Gastrocnemius medialis (tissue), 4 donors: ENCODE measurements around the gene CCDC171. TPM values are rescaled to one million over a fixed set of nuclear protein-coding genes. Genes with fewer than 3 reads are reported as not detected.

Source experiments
- ATAC-seq, 2 donors: fragments of 150-250 bp; one replicate each; pipeline ENCODE4 v1.9.1; 2016
- DNase-seq, 2 donors: peaks; one replicate each; pipeline ENCODE4 v3.0.0-alpha.2; 2019
- H3K27ac ChIP-seq, 4 donors: fragments of 200-600 bp; sonication (generic); 1 replicate in 1 of 4; 2 replicates in 3 of 4; pipeline ENCODE4 v1.5.1; 2016 to 2018; ENCODE audit warnings: mild to moderate bottlenecking in 2 of 4, moderate library complexity in 1 of 4
- H3K27me3 ChIP-seq, 3 donors: fragments of 200-600 bp; sonication (generic) in 2 of 3; 1 replicate in 1 of 3; 2 replicates in 2 of 3; pipeline versions ENCODE4 v1.5.1 to v1.6.0; 2016 to 2019; ENCODE audit warnings: mild to moderate bottlenecking in 1 of 3, moderate library complexity in 1 of 3
- H3K36me3 ChIP-seq, 2 donors: fragments of 200-600 bp; sonication (generic) in 1 of 2; one replicate each; pipeline ENCODE4 v1.5.1; 2017 to 2018
- H3K4me1 ChIP-seq, 2 donors: fragments of 200-600 bp; sonication (generic) in 1 of 2; one replicate each; pipeline ENCODE4 v1.5.1; 2016 to 2017; ENCODE audit warnings: mild to moderate bottlenecking in 2 of 2
- H3K4me3 ChIP-seq, 4 donors: fragments of 200-600 bp; sonication (generic) in 3 of 4; 1 replicate in 1 of 4; 2 replicates in 3 of 4; pipeline ENCODE4 v1.5.1; 2016 to 2019; ENCODE audit warnings: mild to moderate bottlenecking in 2 of 4
- H3K9me3 ChIP-seq, 3 donors: fragments of 200-600 bp; sonication (generic) in 2 of 3; 1 replicate in 1 of 3; 2 replicates in 2 of 3; pipeline ENCODE4 v1.5.1; 2016 to 2019
- CTCF ChIP-seq, 5 experiments: fragments of 450-650 bp in 3 of 5; fragments of 200-600 bp in 2 of 5; sonication (generic) in 2 of 5; IDR thresholded peaks in 4 of 5; conservative IDR thresholded peaks in 1 of 5; 1 replicate in 4 of 5; 2 replicates in 1 of 5; pipeline ENCODE4 v1.5.1; 2016 to 2019; ENCODE audit warnings: antibody characterized with exemption in 5 of 5, mild to moderate bottlenecking in 3 of 5, moderate library complexity in 3 of 5
- POLR2A ChIP-seq, 2 donors: fragments of 450-650 bp; IDR thresholded peaks; one replicate each; pipeline ENCODE4 v1.6.1; 2017; ENCODE audit warnings: antibody characterized with exemption in 2 of 2, mild to moderate bottlenecking in 2 of 2, moderate library complexity in 2 of 2
- in situ Hi-C, 4 donors: fragments of 200-750 bp; cut with MboI; loops; one replicate each; pipeline versions ENCODE4 v1.15.0 to v1.8.0; 2017; ENCODE audit warnings: low sequenced_read_pairs in 4 of 4
- intact Hi-C: fragments of 100-400 bp; cut with DNase I; formaldehyde crosslinking; loops from one replicate; pipeline ENCODE4 v1.15.1; 2023; ENCODE audit warnings: low total_unique reads
- total RNA-seq, 4 donors: library from RNA; depleted of rRNA; stranded (reverse); fragments of >200 nt; gene quantifications; one replicate each; pipeline versions ENCODE4 v1.1.0 to v1.2.3, GENCODE V29; 2016

The CCDC171 gene
- total RNA-seq, 4 donors from 2014 or later = 0.61 to 1.7 (median 1.3) TPM

DNA sequence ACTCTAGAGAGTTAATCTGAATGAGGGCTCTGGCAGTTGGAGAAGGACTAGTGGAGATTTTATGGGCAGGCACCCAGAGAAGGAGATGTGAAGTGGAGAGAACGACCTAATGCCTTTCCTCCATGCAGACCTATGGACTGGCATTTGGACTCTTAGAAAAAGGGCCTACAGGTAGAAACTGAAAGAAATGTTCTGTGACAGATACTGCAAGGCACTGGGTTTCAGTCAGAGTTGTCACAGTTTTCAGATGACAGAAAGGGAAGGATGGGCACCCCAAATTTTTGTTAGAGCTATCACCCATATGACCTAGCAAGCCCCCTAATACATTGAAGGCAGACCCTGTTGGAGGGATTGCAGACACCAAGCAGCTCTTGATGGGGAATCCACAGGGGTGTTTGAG is 406.8 kb downstream of the CCDC171 start:
- no peaks in the 10 kb centered on the region for H3K36me3 ChIP-seq
- no peak for TF ChIP-seq CTCF (IDR thresholded peaks at IDR 0.05 in 4 of 5, conservative IDR thresholded peaks at IDR 0.05 in 1 of 5)
- TF ChIP-seq POLR2A (IDR thresholded peaks at IDR 0.05) = no peak
- no peak for ATAC-seq
- no peaks in the 10 kb centered on the region for H3K4me1 ChIP-seq
- intact Hi-C loops = no loop called here
- no peak overlapping the region for H3K27ac ChIP-seq
- H3K27me3 ChIP-seq = no peaks in the 10 kb centered on the region
- no peak for DNase-seq
- no peak overlapping the region for H3K4me3 ChIP-seq
- no peaks in the 10 kb centered on the region for H3K9me3 ChIP-seq
- in situ Hi-C loops = no loop called here

- no peak for TF ChIP-seq POLR2A (IDR thresholded peaks at IDR 0.05)
- no peak for TF ChIP-seq CTCF (IDR thresholded peaks at IDR 0.05 in 4 of 5, conservative IDR thresholded peaks at IDR 0.05 in 1 of 5)
- Histone ChIP-seq H3K36me3 (no peaks in the 10 kb centered on the region), H3K27ac (no peak overlapping the region), H3K27me3 (no peaks in the 10 kb centered on the region), H3K4me1 (no peaks in the 10 kb centered on the region), H3K9me3 (no peaks in the 10 kb centered on the region), H3K4me3 (no peak overlapping the region)
- intact Hi-C loops (no loop called here), in situ Hi-C loops (no loop called here)
- no peak for DNase-seq
- no peak for ATAC-seq
These were observed 408.4 kb downstream of the CCDC171 start for GRCh38 chr9:15961217-15961616.

DNA sequence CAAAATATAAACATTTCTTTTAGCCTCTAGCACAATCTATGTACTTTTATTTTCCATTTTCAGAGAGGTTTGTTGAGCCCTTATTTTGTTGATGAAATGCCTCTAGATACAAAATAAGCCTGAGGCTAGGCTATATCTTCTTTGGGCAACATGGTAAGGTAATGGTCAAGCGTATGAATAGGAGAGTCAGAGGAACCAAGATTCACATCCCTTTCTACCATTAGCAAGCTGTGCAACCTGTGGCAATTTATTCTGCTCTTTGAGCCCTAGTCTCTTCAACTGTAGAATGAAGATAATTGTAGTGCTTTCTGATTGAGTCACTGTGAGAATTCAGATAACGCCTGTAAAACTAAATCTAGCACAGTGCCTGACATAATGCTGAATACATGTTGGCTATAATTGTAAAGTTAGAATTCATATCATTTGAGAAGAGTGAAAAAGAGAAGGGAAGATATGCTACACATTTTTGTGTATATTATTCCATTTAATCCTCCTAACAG is 412.5 kb downstream of the CCDC171 start:
- TF ChIP-seq POLR2A (IDR thresholded peaks at IDR 0.05) (no peak), CTCF (IDR thresholded peaks at IDR 0.05 in 4 of 5, conservative IDR thresholded peaks at IDR 0.05 in 1 of 5) (no peak)
- ATAC-seq (no peak), DNase-seq (no peak)
- H3K36me3 ChIP-seq = no peaks in the 10 kb centered on the region
- no peak overlapping the region for H3K4me3 ChIP-seq
- intact Hi-C loops (no loop called here), in situ Hi-C loops (no loop called here)
- H3K27me3 ChIP-seq = no peaks in the 10 kb centered on the region
- no peaks in the 10 kb centered on the region for H3K9me3 ChIP-seq
- H3K4me1 ChIP-seq = no peaks in the 10 kb centered on the region
- H3K27ac ChIP-seq = no peak overlapping the region

- Histone ChIP-seq H3K4me1 (no peaks in the 10 kb centered on the region), H3K4me3 (no peak overlapping the region), H3K9me3 (no peaks in the 10 kb centered on the region), H3K27ac (no peak overlapping the region), H3K36me3 (no peaks in the 10 kb centered on the region), H3K27me3 (no peaks in the 10 kb centered on the region)
- no peak for ATAC-seq
- no peak for DNase-seq
- in situ Hi-C loops (no loop called here), intact Hi-C loops (no loop called here)
- no peak for TF ChIP-seq CTCF (IDR thresholded peaks at IDR 0.05 in 4 of 5, conservative IDR thresholded peaks at IDR 0.05 in 1 of 5)
- no peak for TF ChIP-seq POLR2A (IDR thresholded peaks at IDR 0.05)
These were observed 413.6 kb downstream of the CCDC171 start for GRCh38 chr9:15966471-15966870.

- Histone ChIP-seq H3K27ac (no peak overlapping the region), H3K4me1 (no peaks in the 10 kb centered on the region), H3K36me3 (no peaks in the 10 kb centered on the region), H3K27me3 (no peaks in the 10 kb centered on the region), H3K9me3 (no peaks in the 10 kb centered on the region), H3K4me3 (no peak overlapping the region)
- intact Hi-C loops = no loop called here
- no peak for TF ChIP-seq CTCF (IDR thresholded peaks at IDR 0.05 in 4 of 5, conservative IDR thresholded peaks at IDR 0.05 in 1 of 5)
- no peak for TF ChIP-seq POLR2A (IDR thresholded peaks at IDR 0.05)
- ATAC-seq (no peak), DNase-seq (no peak)
- in situ Hi-C loops = no loop called here
These were observed 414.2 kb downstream of the CCDC171 start for GRCh38 chr9:15967068-15967467.
